ENCODE results near the gene PRPSAP1. TPM values are rescaled to one million over a fixed set of nuclear protein-coding genes. Genes with fewer than 3 reads are reported as not detected.
"Not testable (repeated sequence)": the region's sequence is repeated elsewhere in the genome, so short reads cannot be mapped to it uniquely, and the experiment has no call there.

The PRPSAP1 gene
- total RNA-seq, 2 experiments from 2014 or later = 53.3 to 111 TPM

DNA sequence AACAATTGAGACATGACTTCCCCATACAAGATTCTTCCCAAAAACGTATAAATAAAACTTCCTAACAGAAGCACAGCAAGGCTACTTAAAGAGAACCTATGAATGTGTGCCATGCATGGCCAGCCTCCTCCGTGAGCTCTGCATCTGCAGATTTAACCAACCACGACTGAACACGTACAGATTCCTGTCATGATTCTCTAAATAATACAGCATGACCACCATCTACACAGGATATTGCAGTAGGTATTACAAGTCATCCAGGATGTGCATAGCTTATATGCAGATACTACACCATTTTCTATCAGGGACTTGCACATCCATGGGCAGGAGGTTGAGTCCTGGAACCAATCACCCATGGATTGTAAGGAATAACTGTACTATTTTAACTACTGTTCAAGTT lies 44.3 kb downstream of the PRPSAP1 start:
- Histone ChIP-seq H3K9me3 (ENCODE audit: low read length) (no peaks in the 10 kb centered on the region), H3K4me3 (ENCODE audit: low read depth, low read length, poor library complexity, severe bottlenecking) (no peak overlapping the region), H4K20me1 (ENCODE audit: insufficient read depth, low read length) (no peaks in the 10 kb centered on the region), H3K36me3 (ENCODE audit: insufficient read depth, low read length) (peaks cover 50% of the 10 kb centered on the region), H3K4me1 (ENCODE audit: insufficient read depth, low read length, poor library complexity, severe bottlenecking) (peaks cover 12% of the 10 kb centered on the region), H3K27ac (ENCODE audit: low read depth, low read length, poor library complexity, severe bottlenecking) (peak overlapping the region; percentile 24), H3K79me2 (ENCODE audit: insufficient read depth, low read depth, low read length) (no peaks in the 10 kb centered on the region), H2AFZ (ENCODE audit: low read length) (no peak overlapping the region), H3K9me2 (ENCODE audit: insufficient read depth, low read length) (no peaks in the 10 kb centered on the region), H3K4me2 (ENCODE audit: low read length) (peak overlapping the region; percentile 29; the same call in 1 of the 2 replicates)
- BruUV-seq (replicated peaks) = no TSS peak
- TF ChIP-seq, protein P1, sequence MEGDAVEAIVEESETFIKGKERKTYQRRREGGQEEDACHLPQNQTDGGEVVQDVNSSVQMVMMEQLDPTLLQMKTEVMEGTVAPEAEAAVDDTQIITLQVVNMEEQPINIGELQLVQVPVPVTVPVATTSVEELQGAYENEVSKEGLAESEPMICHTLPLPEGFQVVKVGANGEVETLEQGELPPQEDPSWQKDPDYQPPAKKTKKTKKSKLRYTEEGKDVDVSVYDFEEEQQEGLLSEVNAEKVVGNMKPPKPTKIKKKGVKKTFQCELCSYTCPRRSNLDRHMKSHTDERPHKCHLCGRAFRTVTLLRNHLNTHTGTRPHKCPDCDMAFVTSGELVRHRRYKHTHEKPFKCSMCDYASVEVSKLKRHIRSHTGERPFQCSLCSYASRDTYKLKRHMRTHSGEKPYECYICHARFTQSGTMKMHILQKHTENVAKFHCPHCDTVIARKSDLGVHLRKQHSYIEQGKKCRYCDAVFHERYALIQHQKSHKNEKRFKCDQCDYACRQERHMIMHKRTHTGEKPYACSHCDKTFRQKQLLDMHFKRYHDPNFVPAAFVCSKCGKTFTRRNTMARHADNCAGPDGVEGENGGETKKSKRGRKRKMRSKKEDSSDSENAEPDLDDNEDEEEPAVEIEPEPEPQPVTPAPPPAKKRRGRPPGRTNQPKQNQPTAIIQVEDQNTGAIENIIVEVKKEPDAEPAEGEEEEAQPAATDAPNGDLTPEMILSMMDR (conservative IDR thresholded peaks at IDR 0.05; ENCODE audit: low read length) = no peak
- TF ChIP-seq EZH2phosphoT487 (IDR thresholded peaks at IDR 0.05; ENCODE audit: borderline replicate concordance, low read depth, low read length) = no peak
- POLR2A ChIA-PET = interaction anchor here (0.6 to 2.0 kb wide), 4 partner anchors 43 to 195 kb away, joined by 4 to 5 read pairs (median 4); no protein-coding TSS in a partner anchor
- intact Hi-C loops (cut with micrococcal nuclease; ENCODE audit: unreplicated experiment) = no loop called here
- DNase-seq (ENCODE audit: low spot score) = peak; percentile 75
- CTCF ChIA-PET (ENCODE audit: unreplicated experiment) = interaction anchor here (0.8 kb wide), 1 partner anchor 185 kb away, joined by 4 read pairs; no protein-coding TSS in a partner anchor

DNA sequence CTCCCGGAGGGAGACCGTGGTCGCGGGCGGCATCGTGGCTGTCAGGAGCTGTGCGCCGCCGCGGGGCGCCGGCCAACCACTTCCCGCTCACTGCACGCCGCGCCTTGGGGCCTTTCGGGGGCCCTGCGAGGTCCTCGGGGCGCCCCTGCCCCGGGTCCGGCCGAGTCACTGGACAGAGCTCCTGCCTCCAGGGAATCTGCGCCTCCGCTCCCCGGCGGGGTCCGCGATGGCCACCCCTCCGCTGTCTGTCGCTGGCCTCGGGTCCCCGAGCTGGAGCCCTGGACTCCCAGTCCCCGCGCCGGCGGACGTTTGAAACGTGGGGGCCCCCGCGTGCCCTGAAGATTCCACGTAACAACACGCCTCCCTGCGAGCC lies 45.8 kb downstream of the PRPSAP1 start, which contains the start of gene QRICH2:
Gene QRICH2, minus strand, starts transcription at position 311 of the 373 bp plus-strand sequence. Its CDS starts 278 bp downstream, at position 33.
- POLR2A ChIA-PET = no interaction called here
- DNase-seq (ENCODE audit: low spot score) = no peak
- Histone ChIP-seq H3K9me2 (ENCODE audit: insufficient read depth, low read length) (no peaks in the 10 kb centered on the region), H4K20me1 (ENCODE audit: insufficient read depth, low read length) (no peaks in the 10 kb centered on the region), H2AFZ (ENCODE audit: low read length) (no peak within 1 kb of the TSS), H3K79me2 (ENCODE audit: insufficient read depth, low read depth, low read length) (no peaks in the 10 kb centered on the region), H3K4me2 (ENCODE audit: low read length) (no peak within 1 kb of the TSS), H3K9me3 (ENCODE audit: low read length) (no peaks in the 10 kb centered on the region), H3K4me3 (ENCODE audit: low read depth, low read length, poor library complexity, severe bottlenecking) (no peak within 1 kb of the TSS), H3K27ac (ENCODE audit: low read depth, low read length, poor library complexity, severe bottlenecking) (peak within 1 kb of the TSS; percentile 24), H3K4me1 (ENCODE audit: insufficient read depth, low read length, poor library complexity, severe bottlenecking) (peaks cover 12% of the 10 kb centered on the region), H3K36me3 (ENCODE audit: insufficient read depth, low read length) (peaks cover 38% of the 10 kb centered on the region)
- BruUV-seq (replicated peaks) = no TSS peak
- intact Hi-C loops (cut with micrococcal nuclease; ENCODE audit: unreplicated experiment) = no loop called here
- TF ChIP-seq EZH2phosphoT487 (IDR thresholded peaks at IDR 0.05; ENCODE audit: borderline replicate concordance, low read depth, low read length) = no peak
- TF ChIP-seq, protein P1 (conservative IDR thresholded peaks at IDR 0.05; ENCODE audit: low read length) = no peak
- CTCF ChIA-PET (ENCODE audit: unreplicated experiment) = interaction anchor here (1.2 kb wide), 1 partner anchor 289 kb away, joined by 3 read pairs; no protein-coding TSS in a partner anchor

DNA sequence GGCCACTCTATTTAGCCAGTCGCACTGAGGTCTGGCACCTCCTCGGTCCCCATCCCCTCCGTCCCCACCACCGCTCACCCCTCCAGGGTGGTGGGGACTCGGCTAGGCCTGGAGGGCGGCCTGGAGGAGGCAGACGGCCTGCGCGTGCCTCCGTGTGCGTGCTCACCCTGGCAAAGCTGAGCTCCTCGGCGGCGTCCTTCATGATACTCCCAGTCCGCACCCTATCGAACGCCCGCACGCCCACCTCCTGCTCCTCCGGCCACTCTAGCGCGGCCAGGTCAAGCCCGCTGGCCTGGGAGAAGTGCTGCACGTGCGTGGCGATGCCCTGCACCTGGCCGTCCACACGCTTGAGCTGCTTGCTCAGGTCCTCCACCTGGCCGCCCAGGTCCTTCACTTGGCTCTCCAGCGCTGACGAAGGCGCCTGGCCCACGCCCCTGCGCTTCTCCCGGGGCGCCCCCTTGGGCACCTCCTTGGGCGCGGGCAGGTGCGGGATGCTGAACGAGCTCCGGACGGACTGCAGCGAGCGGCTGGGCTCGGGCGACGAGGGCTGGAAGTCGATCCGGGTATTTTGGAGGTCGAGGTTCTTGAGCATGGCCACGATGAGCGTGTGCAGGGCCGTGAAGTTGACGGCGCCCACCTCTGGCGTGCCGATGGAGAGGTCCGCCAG lies 46.3 kb downstream of the PRPSAP1 start:
- ChIA-PET POLR2A (interaction anchor here (0.7 kb wide), 1 partner anchor 79 kb away, joined by 3 read pairs; no protein-coding TSS in a partner anchor), CTCF (ENCODE audit: unreplicated experiment) (interaction anchor here (1.2 kb wide), 1 partner anchor 288 kb away, joined by 3 read pairs; no protein-coding TSS in a partner anchor)
- peaks cover 33% of the 10 kb centered on the region for H3K36me3 ChIP-seq (ENCODE audit: insufficient read depth, low read length)
- no peak overlapping the region for H3K27ac ChIP-seq (ENCODE audit: low read depth, low read length, poor library complexity, severe bottlenecking)
- H4K20me1 ChIP-seq (ENCODE audit: insufficient read depth, low read length) = no peaks in the 10 kb centered on the region
- intact Hi-C loops (cut with micrococcal nuclease; ENCODE audit: unreplicated experiment) = no loop called here
- H3K4me3 ChIP-seq (ENCODE audit: low read depth, low read length, poor library complexity, severe bottlenecking) = no peak overlapping the region
- no peak overlapping the region for H2AFZ ChIP-seq (ENCODE audit: low read length)
- no peak overlapping the region for H3K4me2 ChIP-seq (ENCODE audit: low read length)
- peaks cover 12% of the 10 kb centered on the region for H3K4me1 ChIP-seq (ENCODE audit: insufficient read depth, low read length, poor library complexity, severe bottlenecking)
- no peaks in the 10 kb centered on the region for H3K79me2 ChIP-seq (ENCODE audit: insufficient read depth, low read depth, low read length)
- DNase-seq (ENCODE audit: low spot score) = no peak
- TF ChIP-seq EZH2phosphoT487 (IDR thresholded peaks at IDR 0.05; ENCODE audit: borderline replicate concordance, low read depth, low read length) = no peak
- TF ChIP-seq, protein P1 (conservative IDR thresholded peaks at IDR 0.05; ENCODE audit: low read length) = no peak
- no TSS peak for BruUV-seq (replicated peaks)
- no peaks in the 10 kb centered on the region for H3K9me3 ChIP-seq (ENCODE audit: low read length)
- no peaks in the 10 kb centered on the region for H3K9me2 ChIP-seq (ENCODE audit: insufficient read depth, low read length)

DNA sequence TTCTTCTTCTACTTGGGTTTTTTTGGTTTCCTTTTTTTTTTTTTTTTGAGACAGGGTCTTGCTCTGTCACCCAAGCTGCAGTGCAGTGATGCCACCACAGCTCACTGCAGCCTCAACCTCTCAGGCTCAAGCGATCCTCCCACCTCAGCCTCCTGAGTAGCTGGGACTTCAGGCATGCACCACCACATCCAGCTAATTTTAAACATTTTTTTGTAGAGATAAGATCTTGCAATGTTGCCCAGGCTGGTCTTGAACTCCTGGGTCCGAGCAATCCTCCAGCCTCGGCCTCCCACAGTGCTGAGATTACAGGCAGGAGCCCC lies 48.6 kb downstream of the PRPSAP1 start:
- intact Hi-C loops (cut with micrococcal nuclease; ENCODE audit: unreplicated experiment); BruUV-seq (replicated peaks): not testable (repeated sequence)
- POLR2A ChIA-PET = interaction anchor here (0.7 kb wide), 1 partner anchor 1361 kb away, joined by 3 read pairs; no protein-coding TSS in a partner anchor

More for the DNA sequence above, 48.6 kb downstream of the PRPSAP1 start:
- H3K36me3 ChIP-seq (ENCODE audit: insufficient read depth, low read length); H3K79me2 ChIP-seq (ENCODE audit: insufficient read depth, low read depth, low read length); H3K9me2 ChIP-seq (ENCODE audit: insufficient read depth, low read length); H2AFZ ChIP-seq (ENCODE audit: low read length); H3K27ac ChIP-seq (ENCODE audit: low read depth, low read length, poor library complexity, severe bottlenecking); H3K4me2 ChIP-seq (ENCODE audit: low read length); H3K9me3 ChIP-seq (ENCODE audit: low read length); DNase-seq (ENCODE audit: low spot score); CTCF ChIA-PET (ENCODE audit: unreplicated experiment); H3K4me3 ChIP-seq (ENCODE audit: low read depth, low read length, poor library complexity, severe bottlenecking); H4K20me1 ChIP-seq (ENCODE audit: insufficient read depth, low read length): not testable (repeated sequence)
- peaks cover 11% of the 10 kb centered on the region for H3K4me1 ChIP-seq (ENCODE audit: insufficient read depth, low read length, poor library complexity, severe bottlenecking)
